Stimulated activated CD4-positive, alpha-beta T cell treated with anti-CD3 and anti-CD28 coated beads, TNF-alpha, amount 100 ng/mL, for 4 hours (primary cell): ENCODE data around the gene HPS1.
"Not testable (repeated sequence)": the region's sequence is repeated elsewhere in the genome, so short reads cannot be mapped to it uniquely, and the experiment has no call there.

Experiments
- DNase-seq, 3 experiments: peaks; one replicate each; pipeline ENCODE4 v3.0.0-alpha.2; 2020; ENCODE audit warnings: low read depth in 3 of 3

The HPS1 gene

DNA sequence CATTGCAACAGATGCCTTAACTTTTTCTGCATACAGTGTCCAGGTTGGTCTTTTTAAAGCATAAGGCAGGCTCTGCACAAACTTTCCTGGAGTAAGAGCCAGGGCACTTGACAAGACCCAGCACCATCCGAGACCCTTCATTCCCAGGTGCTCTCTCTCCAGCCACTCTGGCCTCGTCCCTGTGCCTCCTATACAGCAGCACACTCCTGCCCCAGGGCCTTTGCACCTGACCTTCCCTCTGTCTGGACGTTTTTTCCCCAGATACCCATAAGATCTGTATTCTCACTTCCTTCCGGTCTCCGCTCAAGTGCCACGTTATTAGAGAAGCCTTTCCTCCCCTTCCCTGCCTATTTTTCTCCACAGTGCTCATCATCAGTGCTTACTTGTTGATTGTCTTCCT lies 57.3 kb downstream of the HPS1 start:
- no peak for DNase-seq

DNA sequence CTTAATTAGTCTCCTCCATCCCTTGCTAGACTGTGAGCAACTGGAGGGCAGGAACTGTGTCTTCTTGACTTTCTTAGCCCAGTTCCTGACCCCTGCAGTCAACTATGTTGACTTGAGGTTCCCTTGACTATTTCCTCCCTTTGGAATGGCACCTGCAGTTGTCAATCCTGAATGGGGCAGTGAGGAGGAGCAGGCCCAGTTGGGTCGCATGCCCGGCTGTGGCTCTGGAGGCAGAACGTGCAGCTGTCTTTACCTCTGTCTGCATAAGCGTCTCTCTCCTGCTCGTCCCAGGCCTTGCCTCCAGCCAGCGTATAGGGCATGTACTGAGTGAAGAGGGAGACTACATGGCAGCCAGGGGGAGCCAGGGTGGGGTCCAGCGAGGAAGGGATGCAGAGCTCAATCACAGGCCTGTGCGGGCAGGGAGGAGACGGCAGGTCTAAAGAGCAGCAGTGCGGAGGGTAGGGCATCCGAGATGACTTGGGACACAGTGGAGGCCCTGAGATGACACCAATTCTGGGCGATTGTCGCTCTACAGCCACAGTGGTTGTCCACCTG lies 58.6 kb downstream of the HPS1 start:
- DNase-seq, result no peak

DNA sequence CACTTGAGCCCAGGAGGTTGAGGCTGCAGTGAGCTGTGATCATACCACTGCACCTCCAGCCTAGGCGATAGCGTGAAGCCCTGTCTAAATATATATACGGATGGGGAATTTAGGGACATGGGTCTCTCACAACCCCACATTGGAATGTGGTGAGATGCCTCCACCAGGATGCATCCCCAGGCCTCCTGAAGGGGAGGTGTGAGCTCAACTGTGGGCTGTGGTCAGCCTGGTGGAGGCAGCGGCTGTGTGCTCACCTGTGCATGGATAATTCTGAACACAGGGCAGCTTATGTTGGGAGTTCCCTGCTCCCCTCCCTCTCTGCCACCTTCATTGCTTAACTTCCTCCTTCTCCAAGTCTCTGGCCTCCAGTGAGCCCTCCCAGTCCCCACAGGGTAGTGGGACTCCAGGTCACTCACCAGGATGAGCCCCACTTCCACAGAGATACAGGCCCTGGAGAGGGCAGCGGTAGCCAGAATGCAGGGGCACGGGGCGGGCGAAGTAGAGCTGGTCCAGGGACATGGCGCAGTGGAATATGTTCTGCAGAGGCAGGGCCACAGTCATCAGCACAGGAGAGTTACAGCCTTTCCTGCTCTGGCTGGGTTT lies 62.1 kb downstream of the HPS1 start:
- DNase-seq, result no peak

DNA sequence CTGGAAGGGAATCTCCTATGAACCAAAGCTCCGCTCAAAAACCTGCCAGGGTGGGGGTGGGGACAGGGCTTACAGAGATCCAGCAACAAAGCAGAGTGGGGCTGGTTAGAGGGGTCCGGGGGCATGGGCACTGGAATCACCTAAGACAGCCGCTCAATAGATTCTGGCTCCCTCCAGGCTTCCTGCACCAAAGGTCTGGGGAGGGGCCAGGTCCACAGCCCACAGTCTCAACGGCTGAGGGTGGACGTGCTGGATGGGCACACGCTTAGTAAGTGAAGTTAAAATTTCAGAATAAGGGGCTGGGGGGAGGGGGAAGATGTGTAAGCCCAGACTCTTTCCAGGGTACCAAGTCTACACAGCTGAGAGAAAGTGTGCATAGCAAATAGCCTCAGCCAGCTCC lies 62.9 kb downstream of the HPS1 start:
- DNase-seq, result no peak

DNA sequence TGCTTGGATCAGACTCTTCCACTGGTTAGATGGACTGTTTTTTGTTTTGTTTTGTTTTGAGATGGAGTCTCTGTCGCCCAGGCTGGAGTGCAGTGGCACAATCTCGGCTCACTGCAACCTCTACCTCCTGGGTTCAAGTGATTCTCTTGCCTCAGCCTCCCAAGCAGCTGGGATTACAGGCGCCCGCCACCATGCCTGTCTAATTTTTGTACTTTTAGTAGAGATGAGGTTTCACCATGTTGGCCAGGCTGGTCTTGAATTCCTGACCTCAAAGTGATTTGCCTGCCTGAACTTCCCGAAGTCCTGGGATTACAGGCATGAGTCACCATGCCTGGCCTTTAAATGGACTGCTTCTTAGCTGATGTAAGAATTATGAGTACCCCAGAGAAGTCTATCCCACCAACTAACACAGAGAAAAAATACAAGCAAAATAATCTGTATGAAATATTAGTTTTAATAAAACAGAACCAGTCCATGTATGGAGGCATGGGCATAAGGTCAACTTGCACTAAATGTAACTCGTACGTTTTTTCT lies 63.5 kb downstream of the HPS1 start:
- not testable (repeated sequence) for DNase-seq

DNA sequence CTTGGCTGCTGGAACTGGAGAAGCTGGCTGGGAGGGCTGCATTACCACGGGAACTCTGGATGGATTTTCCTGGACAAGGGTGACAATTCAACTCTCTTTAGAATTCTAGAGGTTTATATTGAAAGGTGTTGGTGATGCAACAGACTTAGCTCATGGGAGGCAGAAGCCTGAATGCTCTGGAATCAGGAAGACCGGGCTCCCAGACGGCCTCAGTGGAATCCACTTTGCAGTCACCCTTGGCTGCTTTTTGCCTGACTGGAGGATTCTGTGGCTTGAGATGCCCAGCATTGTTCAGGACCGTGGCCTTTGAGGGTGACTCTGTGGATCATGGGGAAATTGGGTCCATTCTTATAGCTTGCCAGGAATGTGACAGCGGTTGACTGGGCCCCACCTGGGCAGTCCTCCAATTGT lies 64.0 kb downstream of the HPS1 start:
- no peak for DNase-seq

DNA sequence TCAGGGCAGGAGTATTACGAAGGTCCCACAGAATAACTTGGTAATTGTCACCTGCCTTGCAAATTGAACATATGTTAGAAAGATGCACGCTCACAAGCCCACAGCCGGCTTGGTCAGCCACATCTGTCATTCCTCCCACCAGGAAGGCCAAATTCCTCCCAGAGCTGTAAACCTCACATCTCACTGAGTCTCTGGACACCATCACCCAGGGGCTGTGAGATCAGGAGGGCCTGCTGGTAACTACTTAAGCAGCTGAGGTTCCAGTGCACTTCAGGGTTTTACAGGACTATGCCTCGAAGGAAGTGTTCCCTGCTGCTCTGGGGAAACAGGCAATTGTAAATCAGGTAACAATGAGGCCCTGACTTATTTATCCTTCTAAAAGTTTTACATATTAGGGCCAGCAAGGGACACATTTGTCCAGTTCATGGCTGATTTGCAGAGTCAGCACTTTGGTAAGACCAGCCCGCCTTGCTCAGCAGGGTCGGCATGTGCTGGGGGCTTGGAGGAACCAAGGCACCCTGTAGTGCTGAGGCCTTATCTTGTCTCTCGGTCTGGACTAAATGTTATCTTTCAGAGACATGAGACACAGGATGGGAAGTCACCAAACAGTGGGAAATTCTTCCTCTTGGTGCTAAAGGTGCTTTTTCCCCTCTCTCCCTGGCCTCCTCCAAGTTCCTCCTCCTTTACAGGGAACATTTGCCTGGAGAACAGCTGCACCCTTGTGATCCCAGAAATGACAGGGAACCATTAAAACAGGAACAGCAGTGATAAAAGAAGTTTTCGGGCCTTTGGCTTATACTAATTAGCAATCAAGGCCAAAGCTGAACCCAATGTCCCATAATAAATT lies 66.0 kb downstream of the HPS1 start:
- no peak for DNase-seq

DNA sequence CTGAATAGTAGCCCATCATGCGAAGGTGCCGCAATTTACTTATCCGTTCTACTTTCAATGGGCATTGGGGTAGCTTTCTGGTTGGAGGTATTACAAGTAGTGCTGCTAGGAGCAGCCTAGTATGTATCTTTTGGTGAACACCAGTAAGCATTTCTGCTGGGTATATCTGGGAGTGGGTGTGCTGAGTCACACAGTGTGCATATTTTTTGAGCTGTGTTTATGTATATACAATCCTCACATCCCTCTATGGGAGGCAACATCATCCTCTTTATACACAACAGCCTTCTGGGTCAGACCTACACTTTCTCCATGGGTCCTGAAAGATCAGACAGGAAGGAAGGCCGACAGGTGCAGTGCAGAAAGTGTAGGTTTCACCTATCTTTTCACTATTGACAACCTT lies 68.0 kb downstream of the HPS1 start:
- DNase-seq, result no peak

DNA sequence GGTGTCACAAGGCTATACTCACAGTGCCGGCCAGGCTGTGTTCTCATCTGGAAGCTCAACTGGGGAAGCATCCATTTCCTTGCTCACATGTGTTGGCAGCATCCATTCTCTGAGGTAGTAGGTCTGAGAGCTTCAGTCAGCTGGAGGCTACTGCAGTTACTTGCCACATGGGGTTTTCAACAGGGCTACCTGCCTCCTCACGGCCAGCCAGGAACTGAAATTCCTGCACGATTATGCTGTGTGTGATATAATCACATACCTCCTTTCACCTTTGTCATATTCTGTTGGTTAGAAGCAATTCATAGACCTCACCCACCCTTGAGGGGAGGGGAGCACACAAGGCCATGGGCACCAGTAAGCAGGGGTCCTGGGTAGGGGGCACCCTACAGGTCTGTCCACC lies 69.2 kb downstream of the HPS1 start:
- DNase-seq, result no peak

DNA sequence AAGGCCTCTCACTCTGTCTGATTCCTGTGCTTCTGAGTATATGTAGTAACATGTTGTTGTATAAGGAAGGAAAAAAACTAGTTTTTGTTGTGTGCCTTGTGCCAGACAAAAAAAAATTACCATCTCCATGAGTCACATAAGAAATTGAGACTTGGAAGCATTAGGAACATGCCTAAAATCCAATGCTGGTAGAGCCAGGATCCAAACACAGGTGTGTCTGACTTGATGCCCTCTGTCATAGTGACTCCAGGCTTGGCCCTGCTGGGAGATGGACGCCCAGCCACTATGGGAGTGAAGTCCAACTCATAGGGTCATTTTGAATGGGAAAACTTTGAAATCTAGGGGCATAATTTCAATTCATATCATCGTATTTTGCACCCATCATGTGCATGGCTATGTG lies 69.7 kb downstream of the HPS1 start:
- DNase-seq, result no peak

DNA sequence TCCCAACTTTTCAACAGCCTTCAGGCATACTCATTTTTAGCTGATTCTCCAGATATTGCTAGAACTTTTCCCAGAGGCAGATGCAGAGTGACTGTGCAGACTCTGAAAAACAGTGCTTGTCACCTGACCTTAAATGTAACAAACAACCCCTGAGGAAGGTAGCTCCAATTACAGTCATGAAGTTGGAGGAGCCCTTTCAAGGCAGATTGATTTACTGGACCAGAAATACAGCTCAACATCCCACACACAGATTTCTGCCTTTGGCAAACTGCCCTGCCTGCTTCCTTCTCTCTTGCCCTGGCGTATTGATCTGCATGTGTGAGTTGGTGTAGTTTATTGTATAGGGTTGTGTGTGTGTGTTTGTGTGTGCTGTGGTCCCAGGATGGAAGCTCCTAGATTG lies 70.2 kb downstream of the HPS1 start:
- no peak for DNase-seq

DNA sequence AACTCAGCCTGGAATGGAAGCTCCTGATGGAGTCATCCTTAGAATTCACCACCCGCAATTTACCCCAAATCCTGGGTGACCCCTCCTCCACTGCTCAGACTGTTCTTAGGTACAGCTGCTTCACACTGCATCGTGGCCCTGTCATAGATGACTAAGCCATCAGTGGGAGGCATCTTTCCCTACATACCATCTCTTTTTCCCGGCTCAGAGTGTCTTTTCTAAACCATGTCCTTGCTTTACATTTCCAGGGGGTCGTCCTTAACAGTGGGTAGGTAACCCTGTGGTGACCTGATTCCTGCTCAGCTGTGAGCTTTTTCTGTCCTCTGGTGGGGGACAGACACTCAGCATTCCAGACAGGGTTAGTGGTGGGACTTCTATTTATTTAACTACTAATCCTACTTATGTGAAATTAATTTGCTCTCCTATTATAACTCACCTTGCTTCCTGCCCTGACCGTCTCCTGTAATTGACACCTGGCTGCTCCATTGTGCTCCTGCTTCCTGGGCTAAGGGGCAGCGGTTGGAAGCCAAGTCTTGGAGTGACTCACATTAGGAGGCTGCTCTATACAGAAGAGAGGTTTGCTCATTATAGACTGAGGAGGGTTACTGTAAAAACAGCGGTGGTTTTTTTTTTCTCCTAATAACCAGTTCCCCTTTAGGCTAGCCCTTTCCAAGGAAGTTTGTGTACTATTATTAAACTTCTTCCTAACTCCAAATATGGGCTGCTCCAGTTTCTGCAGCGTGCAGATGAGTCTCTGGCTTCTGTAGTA lies 72.3 kb downstream of the HPS1 start:
- DNase-seq, result no peak

DNA sequence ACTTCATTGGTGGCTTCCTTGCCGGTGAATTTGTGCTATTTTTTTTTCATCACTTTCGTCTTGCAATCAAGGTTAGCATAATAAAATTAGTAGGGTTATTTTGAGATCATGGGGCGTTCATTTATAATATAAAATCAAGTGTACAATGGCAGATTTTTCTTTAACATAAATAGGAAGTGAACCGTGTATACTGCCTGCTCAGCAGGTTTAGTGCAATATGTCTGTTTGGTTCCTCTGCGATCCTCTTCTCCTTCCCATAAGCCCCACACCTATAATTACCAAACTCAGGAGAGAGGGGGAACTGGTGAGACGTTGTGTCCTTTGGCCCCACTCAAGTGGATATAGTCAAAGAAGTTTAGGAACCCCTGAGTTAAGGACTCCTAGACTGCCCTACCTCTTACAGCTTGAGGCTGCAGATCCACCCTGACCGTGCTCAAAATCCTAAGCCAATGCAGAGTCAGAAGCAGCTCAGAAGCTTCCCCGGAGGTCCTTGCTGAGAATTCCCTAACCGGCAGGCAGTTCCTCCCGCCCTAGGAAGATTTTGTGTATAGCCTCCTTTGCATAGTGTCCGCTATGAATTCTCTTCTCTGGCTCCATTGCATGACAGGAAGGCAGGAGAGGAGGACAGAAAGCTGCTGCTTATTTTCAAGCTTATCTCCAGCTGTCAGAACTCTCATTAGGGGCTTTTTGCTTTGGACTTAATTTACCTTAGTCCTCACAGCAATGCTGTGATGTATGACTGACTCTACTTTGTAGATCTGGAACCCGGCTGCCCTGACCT lies 73.3 kb downstream of the HPS1 start:
- DNase-seq, result no peak

DNA sequence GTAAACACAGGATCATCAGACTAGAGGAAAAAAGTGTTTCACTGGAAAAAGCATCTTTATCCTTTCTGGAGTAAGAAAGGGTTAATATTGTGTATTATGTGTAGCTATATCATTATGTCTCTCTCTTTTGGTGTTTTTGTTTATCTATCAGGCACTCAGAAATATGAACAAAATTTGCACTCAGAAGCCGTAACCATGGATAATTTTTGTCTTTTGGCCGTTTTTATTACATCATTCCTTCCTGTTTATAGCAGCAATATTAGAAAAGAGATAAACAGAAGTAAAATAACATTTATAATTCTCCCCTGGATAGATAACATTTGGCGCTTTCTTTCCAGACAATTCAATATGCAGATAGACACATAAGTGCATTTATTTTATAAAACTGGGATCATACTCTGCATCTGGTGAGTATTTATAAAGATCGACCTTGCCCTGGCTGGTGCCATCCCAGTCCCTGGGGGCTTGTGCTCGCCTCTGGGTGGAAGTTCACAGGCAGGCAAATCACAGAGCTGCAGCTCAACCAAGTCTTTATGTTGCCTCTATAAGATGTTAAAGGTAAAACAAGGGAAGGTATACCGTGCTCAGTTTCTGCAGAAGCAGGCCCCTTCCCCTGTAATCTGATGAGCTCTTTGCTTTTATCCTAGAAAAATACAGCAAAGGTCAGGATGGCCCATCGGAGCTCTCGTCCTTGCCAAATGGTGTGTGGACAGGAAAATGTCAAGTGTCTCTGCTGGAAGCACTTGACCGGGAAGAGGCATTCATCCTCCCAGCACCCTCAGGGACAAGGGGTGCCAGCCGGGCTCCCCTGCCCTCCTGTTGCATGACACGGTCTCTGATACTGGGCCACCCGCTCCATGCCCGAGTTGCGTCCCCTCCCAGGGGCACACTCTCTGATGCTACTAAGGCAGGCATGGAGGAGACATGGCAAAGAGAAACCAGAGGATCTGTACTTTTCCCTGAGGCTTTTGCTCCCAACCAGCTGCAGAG lies 75.6 kb downstream of the HPS1 start:
- no peak for DNase-seq

DNA sequence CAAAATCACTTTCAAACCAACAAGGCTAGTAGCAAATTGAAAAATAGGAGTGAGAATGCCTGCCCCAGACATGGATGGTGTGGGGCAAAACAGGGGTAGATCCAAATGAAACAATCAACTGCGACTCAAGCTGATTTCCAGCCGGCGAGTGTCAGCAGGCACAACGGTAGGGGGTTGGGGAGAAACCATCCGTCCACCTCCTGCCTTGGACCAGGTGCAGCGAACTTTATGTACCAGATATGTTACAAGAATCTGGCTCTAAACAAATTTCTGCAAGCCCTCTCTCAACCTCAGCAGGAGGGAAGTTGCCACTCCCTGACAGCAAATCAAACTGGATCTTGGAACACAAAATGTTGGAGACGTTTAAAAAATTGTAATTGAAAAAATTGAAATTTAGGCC lies 76.9 kb downstream of the HPS1 start:
- DNase-seq, result no peak

DNA sequence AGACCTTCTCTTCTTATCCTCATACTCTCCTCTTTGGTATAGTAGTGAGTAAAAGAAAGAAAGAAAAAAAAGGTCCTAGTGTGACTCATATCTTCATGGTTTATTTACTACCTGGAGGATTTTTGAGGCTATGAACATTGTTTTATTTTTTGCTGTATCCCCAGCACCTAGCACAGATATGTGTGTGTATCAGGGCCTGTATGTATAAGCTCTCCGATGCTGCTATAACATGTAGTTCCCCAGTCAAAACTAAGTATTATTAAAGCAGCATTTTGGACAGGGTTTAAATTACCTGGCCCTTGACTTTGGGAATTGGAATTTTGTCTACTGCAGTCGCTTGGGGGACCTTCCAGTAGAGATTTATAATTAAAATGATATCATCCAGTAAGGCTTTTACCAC lies 78.1 kb downstream of the HPS1 start:
- DNase-seq, result no peak

DNA sequence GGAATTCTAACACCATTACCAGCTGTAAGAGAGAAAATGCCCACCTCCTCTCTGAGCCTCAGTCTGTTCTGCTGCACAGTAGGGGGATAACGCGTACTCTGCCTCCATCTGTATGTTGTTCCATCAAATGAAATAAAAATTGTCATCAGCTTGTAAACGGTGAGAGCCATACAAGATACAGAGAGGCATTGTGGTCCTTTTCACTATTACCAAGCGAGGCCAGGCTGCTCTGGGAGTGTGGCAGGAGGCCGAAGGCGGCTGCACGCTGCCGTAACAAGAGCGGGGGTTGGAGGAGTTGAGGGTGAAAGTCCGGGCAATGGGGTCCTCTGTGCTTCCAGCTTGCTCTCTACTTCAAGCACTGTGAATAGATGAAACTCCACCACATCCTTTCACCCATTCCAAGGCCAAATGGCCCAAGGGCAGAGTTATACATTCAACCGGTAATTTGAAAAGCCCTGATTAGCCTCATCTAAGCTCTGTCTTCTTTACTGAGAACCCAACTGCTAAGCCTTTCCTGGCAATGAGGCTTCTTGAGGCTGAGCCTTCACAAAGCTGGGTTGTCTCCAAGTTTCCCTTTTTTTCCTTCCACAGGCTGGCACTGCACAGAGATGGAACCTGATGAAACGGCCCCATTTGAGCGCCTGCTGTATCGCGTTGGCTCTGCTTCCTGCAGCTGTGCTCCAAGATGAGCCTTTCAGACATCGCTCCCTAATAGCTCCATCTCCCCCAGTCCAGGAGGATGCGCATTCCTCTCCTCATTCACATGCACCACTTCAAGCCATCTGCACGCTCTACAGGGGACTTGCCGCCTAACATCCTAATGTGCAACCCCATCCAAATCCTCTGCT lies 78.9 kb downstream of the HPS1 start:
- DNase-seq, result no peak
